D721Med (cell line): ENCODE data around the gene MBP.

ENCODE experiments used
- DNase-seq: peaks from one replicate; pipeline ENCODE4 v3.0.0; 2011; ENCODE audit warnings: low spot score; ENCODE audit not compliant: insufficient read length
- FAIRE-seq: peaks from 2 replicates; lab custom pipeline; 2011; peaks lifted over from hg19 to GRCh38; lab: Jason Lieb, UNC
- CTCF ChIP-seq: IDR thresholded peaks from 2 replicates; pipeline ENCODE4 v1.5.1; 2012; ENCODE audit warnings: mild to moderate bottlenecking, control low read depth; ENCODE audit not compliant: insufficient read depth; ENCODE audit errors: missing control alignments

Gene MBP

GRCh38 chr18:77119101-77119850 is 13.3 kb downstream of the MBP start:
- FAIRE-seq (no peak), DNase-seq (no peak)
- no peak for TF ChIP-seq CTCF

- FAIRE-seq = peak; percentile 38
- DNase-seq = no peak
- TF ChIP-seq CTCF = no peak
These were observed 14.1 kb downstream of the MBP start for GRCh38 chr18:77118256-77119090.

GRCh38 chr18:77116201-77117080 is 16.1 kb downstream of the MBP start:
- TF ChIP-seq CTCF = no peak
- FAIRE-seq (no peak), DNase-seq (no peak)

- no peak for FAIRE-seq
- no peak for DNase-seq
- TF ChIP-seq CTCF = no peak
These were observed 17.2 kb downstream of the MBP start for GRCh38 chr18:77115192-77115953.

- peak; percentile 29 for FAIRE-seq
- DNase-seq = no peak
- TF ChIP-seq CTCF = no peak
These were observed 18.0 kb downstream of the MBP start for GRCh38 chr18:77114415-77115191.

GRCh38 chr18:77114152-77114414 is 18.5 kb downstream of the MBP start:
- no peak for DNase-seq
- TF ChIP-seq CTCF = no peak
- FAIRE-seq = peak; percentile 21
